Endothelial cell of umbilical vein (primary cell): ENCODE measurements around the gene AZU1. TPM values are rescaled to one million over a fixed set of nuclear protein-coding genes. Genes with fewer than 3 reads are reported as not detected.

ENCODE experiments used
- BruUV-seq: library from RNA; stranded (reverse); fragments of 400-500 nt; replicated peaks from 2 replicates; lab custom pipeline; 2021; lab: Mats Ljungman, UMichigan
- CTCF ChIA-PET: fragments of 300-600, 350-600 bp; sonication (Branson Sonifier 250); formaldehyde crosslinking; loops from one replicate; lab custom pipeline; 2021; ENCODE audit warnings: antibody characterized with exemption, inconsistent platforms; lab: Charles Lee
- POLR2A ChIA-PET: fragments of 300-600, 350-600 bp; sonication (Branson Sonifier 250); formaldehyde crosslinking; loops from one replicate; lab custom pipeline; 2021; ENCODE audit warnings: antibody characterized with exemption, inconsistent platforms; lab: Charles Lee
- DNase-seq: peaks from one replicate; pipeline ENCODE4 v3.0.0-alpha.2; 2011; ENCODE audit warnings: low read depth, low spot score
- FAIRE-seq: peaks from 2 replicates; lab custom pipeline; 2011; peaks lifted over from hg19 to GRCh38; lab: Jason Lieb, UNC
- H2AFZ ChIP-seq: 2 replicates; pipeline ENCODE4 v1.6.0; 2012; ENCODE audit warnings: low read depth, low read length, control low read depth, inconsistent platforms
- H3K27ac ChIP-seq: 2 replicates; pipeline ENCODE4 v1.5.1; 2011; ENCODE audit warnings: low read depth, mild to moderate bottlenecking, control low read depth, low read length, moderate library complexity; ENCODE audit not compliant: insufficient read depth
- H3K27me3 ChIP-seq, 2 experiments: 2 replicates each; pipeline versions ENCODE4 v1.6.0 to v1.6.1; 2011; ENCODE audit warnings: low read length in 2 of 2, mixed read lengths in 1 of 2; ENCODE audit not compliant: control insufficient read depth in 2 of 2, insufficient read depth in 2 of 2
- H3K36me3 ChIP-seq, 2 experiments: 2 replicates in 1 of 2; 3 replicates in 1 of 2; pipeline ENCODE4 v1.5.1; 2011; ENCODE audit warnings: low read length in 2 of 2, mild to moderate bottlenecking in 1 of 2, moderate library complexity in 1 of 2; ENCODE audit not compliant: control insufficient read depth in 2 of 2, insufficient read depth in 2 of 2; ENCODE audit errors: extremely low read depth in 1 of 2
- H3K4me1 ChIP-seq: 3 replicates; pipeline ENCODE4 v1.5.1; 2011; ENCODE audit warnings: mild to moderate bottlenecking, low read length; ENCODE audit not compliant: control insufficient read depth, insufficient read depth; ENCODE audit errors: extremely low read depth
- H3K4me2 ChIP-seq: 2 replicates; pipeline ENCODE4 v1.6.1; 2011; ENCODE audit warnings: low read length, control low read depth, mixed read lengths; ENCODE audit not compliant: insufficient read depth
- H3K4me3 ChIP-seq, 3 experiments: fragments of 200-600 bp in 1 of 3; sonication (generic), shearing (Covaris generic) in 1 of 3; replicated peaks in 1 of 3; 2 replicates each; pipeline ENCODE4 v1.5.1; 2011 to 2016; ENCODE audit warnings: control low read depth in 3 of 3, low read length in 3 of 3, mild to moderate bottlenecking in 2 of 3, inconsistent platforms in 1 of 3, low read depth in 1 of 3, moderate library complexity in 1 of 3; ENCODE audit not compliant: insufficient read depth in 1 of 3
- H3K79me2 ChIP-seq: 2 replicates; pipeline ENCODE4 v1.6.0; 2012; ENCODE audit warnings: low read length, inconsistent platforms; ENCODE audit not compliant: control insufficient read depth, insufficient read depth
- H3K9ac ChIP-seq: replicated peaks from 2 replicates; pipeline ENCODE3; 2011; ENCODE audit warnings: low read length, control low read depth; ENCODE audit not compliant: insufficient read depth; ENCODE audit errors: extremely low read depth
- H3K9me1 ChIP-seq: replicated peaks from 3 replicates; pipeline ENCODE4 v1.6.0; 2011; ENCODE audit warnings: mild to moderate bottlenecking, low read length; ENCODE audit not compliant: control insufficient read depth, insufficient read depth; ENCODE audit errors: extremely low read depth
- H3K9me3 ChIP-seq: replicated peaks from 2 replicates; pipeline ENCODE4 v1.5.1; 2012; ENCODE audit warnings: low read length, inconsistent platforms; ENCODE audit not compliant: control insufficient read depth, insufficient read depth
- H4K20me1 ChIP-seq: replicated peaks from 2 replicates; pipeline ENCODE3; 2011; ENCODE audit warnings: mild to moderate bottlenecking, low read length; ENCODE audit not compliant: control insufficient read depth, insufficient read depth; ENCODE audit errors: extremely low read depth
- CTCF ChIP-seq, 2 donors: IDR thresholded peaks; 1 replicate in 1 of 2; 2 replicates in 1 of 2; pipeline ENCODE4 v1.5.1; 2011; ENCODE audit warnings: low read length in 2 of 2, mild to moderate bottlenecking in 2 of 2, moderate library complexity in 2 of 2, control low read depth in 1 of 2, inconsistent platforms in 1 of 2, low read depth in 1 of 2; ENCODE audit not compliant: insufficient read depth in 1 of 2; ENCODE audit errors: extremely low read depth in 1 of 2
- EZH2 ChIP-seq: IDR thresholded peaks from 2 replicates; pipeline ENCODE4 v1.6.1; 2012; ENCODE audit warnings: borderline replicate concordance, low read depth, mild to moderate bottlenecking, moderate library complexity, low read length, inconsistent platforms; ENCODE audit not compliant: severe bottlenecking
- FOS ChIP-seq: IDR thresholded peaks from 2 replicates; pipeline ENCODE4 v1.6.1; 2011; ENCODE audit warnings: mild to moderate bottlenecking, low read length, moderate library complexity, borderline replicate concordance; ENCODE audit not compliant: insufficient read depth
- JUN ChIP-seq: IDR thresholded peaks from 2 replicates; pipeline ENCODE4 v1.6.1; 2011; ENCODE audit warnings: borderline replicate concordance, low read depth; ENCODE audit not compliant: insufficient read length, insufficient read depth
- MAX ChIP-seq: IDR thresholded peaks from 2 replicates; pipeline ENCODE4 v1.6.1; 2011; ENCODE audit not compliant: insufficient read depth, insufficient read length
- MYC ChIP-seq: IDR thresholded peaks from one replicate; pipeline ENCODE4 v1.6.1; 2011; ENCODE audit warnings: mild to moderate bottlenecking, low read depth, low read length
- POLR2A ChIP-seq: IDR thresholded peaks from 2 replicates; pipeline ENCODE4 v1.6.1; 2012; ENCODE audit warnings: low read depth, mild to moderate bottlenecking, control low read depth, low read length
- dilution Hi-C: fragments of 300-500 bp; cut with MboI; formaldehyde crosslinking; loops from one replicate; pipeline ENCODE4 v1.15.0; 2019; ENCODE audit warnings: low sequenced_read_pairs; ENCODE audit not compliant: extremely low pct_ligation_motif_present
- intact Hi-C: fragments of 100-400 bp; cut with micrococcal nuclease; formaldehyde crosslinking; loops from one replicate; pipeline ENCODE4 v1.10.0; 2022
- polyA plus RNA-seq, 4 experiments: library from polyadenylated mRNA; depleted of rRNA in 3 of 4; stranded (reverse) in 3 of 4; unstranded in 1 of 4; fragments of >200 nt; gene quantifications; 2 replicates each; pipeline versions ENCODE4 v1.2.1 to v1.2.3, GENCODE V29; 2011 to 2012; ENCODE audit warnings: missing spikeins in 1 of 4
- total RNA-seq: library from RNA; stranded (reverse); gene quantifications from 2 replicates; pipeline ENCODE4 v1.2.3, GENCODE V29; 2021

AZU1 gene
- total and polyA plus RNA-seq, 2 donors (not counting 3 experiments of a cell fraction or from before 2014, with no cell fraction given): 0.12 TPM; not detected in 1

- Histone ChIP-seq H3K9ac (no peak overlapping the region), H3K36me3 (peaks cover 0 to 13% of the 10 kb centered on the region in 2 experiments), H3K27me3 (no peaks in the 10 kb centered on the region), H3K27ac (peak overlapping the region; percentile 44), H4K20me1 (no peaks in the 10 kb centered on the region), H3K9me3 (no peaks in the 10 kb centered on the region), H3K4me3 (no peak overlapping the region), H2AFZ (no peak overlapping the region), H3K79me2 (no peaks in the 10 kb centered on the region), H3K4me1 (peaks cover 9% of the 10 kb centered on the region), H3K4me2 (no peak overlapping the region), H3K9me1 (no peaks in the 10 kb centered on the region)
- FAIRE-seq (peak; percentile 85), DNase-seq (peak; percentile 88)
- ChIA-PET POLR2A (no interaction called here), CTCF (no interaction called here)
- no peak for TF ChIP-seq MAX
- TF ChIP-seq FOS: peak; percentile 69
- TF ChIP-seq CTCF (IDR thresholded peaks at IDR 0.05; ENCODE audit: extremely low read depth in 1 of 2, insufficient read depth in 1 of 2, low read depth in 1 of 2, low read length in 2 of 2): no peak
- TF ChIP-seq EZH2: no peak
- peak; percentile 74 for TF ChIP-seq JUN
- no peak for TF ChIP-seq MYC
- no peak for TF ChIP-seq POLR2A
- no TSS peak for BruUV-seq
- intact Hi-C loops (loop anchor here (1.0 kb wide), 1 partner anchor 206 kb away; the partner anchor contains the start of gene RNF126), dilution Hi-C loops (no loop called here)
Observed at GRCh38 chr19:869245-870177, 41.9 kb downstream of the AZU1 start.
